Nephron (organoid): Measurements from ENCODE around the gene ACTL10.

Experiments used
- H3K27ac Mint-ChIP-seq, 3 experiments: 2 replicates each; pipeline ENCODE4 v1.8.0; 2020; ENCODE audit warnings: mixed read lengths in 3 of 3, mild to moderate bottlenecking in 2 of 3, moderate library complexity in 1 of 3
- H3K27me3 Mint-ChIP-seq: 2 replicates; pipeline ENCODE4 v1.8.0; 2021; ENCODE audit warnings: low read depth, mild to moderate bottlenecking, moderate library complexity, mixed read lengths
- H3K36me3 Mint-ChIP-seq: 2 replicates; pipeline ENCODE4 v1.8.0; 2020; ENCODE audit warnings: low read depth, mixed read lengths
- H3K4me1 Mint-ChIP-seq: 2 replicates; pipeline ENCODE4 v1.8.0; 2020; ENCODE audit warnings: mixed read lengths
- H3K4me3 Mint-ChIP-seq, 3 experiments: 2 replicates each; pipeline ENCODE4 v1.8.0; 2020; ENCODE audit warnings: mild to moderate bottlenecking in 3 of 3, mixed read lengths in 3 of 3, moderate library complexity in 2 of 3
- H3K9me3 Mint-ChIP-seq: 2 replicates; pipeline ENCODE4 v1.8.0; 2020; ENCODE audit warnings: mixed read lengths
- CTCF ChIP-seq, 3 experiments: fragments of 200-600 bp; sonication (generic); IDR thresholded peaks; one replicate each; pipeline ENCODE4 v1.5.0; 2021; ENCODE audit warnings: antibody characterized with exemption in 3 of 3; ENCODE audit not compliant: unreplicated experiment in 3 of 3

The ACTL10 gene

GRCh38 chr20:33656010-33656782, 10.5 kb upstream of the ACTL10 start:
- TF ChIP-seq CTCF (IDR thresholded peaks at IDR 0.05; ENCODE audit: unreplicated experiment in 3 of 3): no peak
- H3K4me3 Mint-ChIP-seq: no peak overlapping the region
- H3K9me3 Mint-ChIP-seq: no peaks in the 10 kb centered on the region
- no peaks in the 10 kb centered on the region for H3K27me3 Mint-ChIP-seq
- no peaks in the 10 kb centered on the region for H3K36me3 Mint-ChIP-seq
- H3K27ac Mint-ChIP-seq: no peak overlapping the region
- peaks cover 12% of the 10 kb centered on the region for H3K4me1 Mint-ChIP-seq

- Mint-ChIP-seq H3K9me3 (no peaks in the 10 kb centered on the region), H3K27me3 (no peaks in the 10 kb centered on the region), H3K36me3 (no peaks in the 10 kb centered on the region), H3K27ac (no peak overlapping the region), H3K4me1 (peaks cover 12% of the 10 kb centered on the region), H3K4me3 (no peak overlapping the region)
- TF ChIP-seq CTCF (IDR thresholded peaks at IDR 0.05; ENCODE audit: unreplicated experiment in 3 of 3): no peak
These were observed 9.7 kb upstream of the ACTL10 start for GRCh38 chr20:33656783-33657703.

GRCh38 chr20:33657704-33658095, 9.0 kb upstream of the ACTL10 start:
- H3K27ac Mint-ChIP-seq: no peak overlapping the region
- peaks cover 12% of the 10 kb centered on the region for H3K4me1 Mint-ChIP-seq
- TF ChIP-seq CTCF (IDR thresholded peaks at IDR 0.05; ENCODE audit: unreplicated experiment in 3 of 3): no peak
- no peaks in the 10 kb centered on the region for H3K9me3 Mint-ChIP-seq
- no peak overlapping the region for H3K4me3 Mint-ChIP-seq
- H3K36me3 Mint-ChIP-seq: no peaks in the 10 kb centered on the region
- H3K27me3 Mint-ChIP-seq: no peaks in the 10 kb centered on the region

- peaks cover 6% of the 10 kb centered on the region for H3K4me1 Mint-ChIP-seq
- H3K4me3 Mint-ChIP-seq: no peak overlapping the region
- TF ChIP-seq CTCF (IDR thresholded peaks at IDR 0.05; ENCODE audit: unreplicated experiment in 3 of 3): no peak
- H3K27ac Mint-ChIP-seq: peak overlapping the region in 1 of 3 experiments; percentile 83
- H3K9me3 Mint-ChIP-seq: no peaks in the 10 kb centered on the region
- no peaks in the 10 kb centered on the region for H3K27me3 Mint-ChIP-seq
- no peaks in the 10 kb centered on the region for H3K36me3 Mint-ChIP-seq
These were observed 8.2 kb upstream of the ACTL10 start for GRCh38 chr20:33658510-33658909.

- TF ChIP-seq CTCF (IDR thresholded peaks at IDR 0.05; ENCODE audit: unreplicated experiment in 3 of 3): no peak
- Mint-ChIP-seq H3K9me3 (no peaks in the 10 kb centered on the region), H3K27me3 (no peaks in the 10 kb centered on the region), H3K27ac (peak overlapping the region in 2 of 3 experiments; percentile 24 to 83), H3K4me3 (peak overlapping the region in 1 of 3 experiments; percentile 9), H3K36me3 (no peaks in the 10 kb centered on the region), H3K4me1 (peaks cover 2% of the 10 kb centered on the region)
These were observed 7.8 kb upstream of the ACTL10 start for GRCh38 chr20:33658929-33659328.
